ENCODE measurements around the gene PHACTR3. TPM values are rescaled to one million over a fixed set of nuclear protein-coding genes. Genes with fewer than 3 reads are reported as not detected.

PHACTR3 gene
- total RNA-seq, 1 experiment from 2014 or later, result not detected

DNA sequence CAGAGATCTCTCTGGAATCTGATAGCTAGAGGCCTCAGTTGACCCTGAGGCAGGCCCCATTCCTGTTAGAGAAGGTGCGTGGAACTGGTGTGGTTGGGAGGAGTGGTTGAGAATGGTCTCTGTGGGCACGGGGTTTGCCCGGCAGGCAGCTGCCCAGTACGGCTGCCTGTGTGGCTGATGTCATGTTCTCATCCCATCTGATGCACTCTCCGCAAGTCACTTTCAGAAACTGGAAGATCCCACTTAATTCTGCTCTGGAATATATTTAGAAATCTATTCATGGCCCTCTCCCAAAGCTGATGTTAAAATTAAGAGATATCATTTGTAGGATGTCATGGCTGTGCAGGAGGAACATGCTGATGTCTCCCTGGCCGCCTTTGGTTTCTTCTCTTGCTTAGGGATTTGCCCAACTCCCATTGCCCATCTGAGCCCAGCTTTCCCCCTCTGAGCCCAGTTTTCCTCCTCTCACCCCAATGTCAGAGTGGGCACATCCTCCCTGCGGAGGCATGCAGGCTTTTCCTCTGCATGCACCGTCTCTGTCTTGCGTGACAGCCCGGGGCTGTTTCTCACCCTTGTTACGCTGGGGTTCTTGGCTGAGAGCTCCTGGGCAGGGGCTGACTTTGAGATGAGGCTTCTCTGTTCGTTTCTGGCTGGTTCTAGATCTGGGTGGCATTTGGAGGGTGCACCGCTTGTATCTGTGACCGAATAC is 21.0 kb downstream of the PHACTR3 start:
- DNase-seq (ENCODE audit: low read depth, low spot score) (no peak), ATAC-seq (no peak)
- no peaks in the 10 kb centered on the region for H3K9me3 ChIP-seq (ENCODE audit: control insufficient read depth in 1 of 2, insufficient read depth in 1 of 2, low read depth in 1 of 2, low read length in 2 of 2)

More for the DNA sequence above, 21.0 kb downstream of the PHACTR3 start:
- H3K36me3 ChIP-seq (ENCODE audit: control insufficient read depth in 1 of 2, insufficient read depth in 2 of 2, low read length in 2 of 2), result no peaks in the 10 kb centered on the region
- H4K20me1 ChIP-seq (ENCODE audit: insufficient read depth), result no peaks in the 10 kb centered on the region
- ChIA-PET CTCF (no interaction called here), RAD21 (ENCODE audit: low non-redundant PET in 1 of 2, low total read pairs in 2 of 2, uncharacterized antibody in 2 of 2, unreplicated experiment in 2 of 2) (no interaction called here), POLR2A (no interaction called here)
- no peak overlapping the region for H3K4me2 ChIP-seq (ENCODE audit: low read length)
- no peak overlapping the region for H3K27ac ChIP-seq (ENCODE audit: low read depth, low read length)
- no peaks in the 10 kb centered on the region for H3K9me2 ChIP-seq (ENCODE audit: insufficient read depth)
- H3K9ac ChIP-seq (ENCODE audit: low read length), result no peak overlapping the region
- TF ChIP-seq, protein P1, sequence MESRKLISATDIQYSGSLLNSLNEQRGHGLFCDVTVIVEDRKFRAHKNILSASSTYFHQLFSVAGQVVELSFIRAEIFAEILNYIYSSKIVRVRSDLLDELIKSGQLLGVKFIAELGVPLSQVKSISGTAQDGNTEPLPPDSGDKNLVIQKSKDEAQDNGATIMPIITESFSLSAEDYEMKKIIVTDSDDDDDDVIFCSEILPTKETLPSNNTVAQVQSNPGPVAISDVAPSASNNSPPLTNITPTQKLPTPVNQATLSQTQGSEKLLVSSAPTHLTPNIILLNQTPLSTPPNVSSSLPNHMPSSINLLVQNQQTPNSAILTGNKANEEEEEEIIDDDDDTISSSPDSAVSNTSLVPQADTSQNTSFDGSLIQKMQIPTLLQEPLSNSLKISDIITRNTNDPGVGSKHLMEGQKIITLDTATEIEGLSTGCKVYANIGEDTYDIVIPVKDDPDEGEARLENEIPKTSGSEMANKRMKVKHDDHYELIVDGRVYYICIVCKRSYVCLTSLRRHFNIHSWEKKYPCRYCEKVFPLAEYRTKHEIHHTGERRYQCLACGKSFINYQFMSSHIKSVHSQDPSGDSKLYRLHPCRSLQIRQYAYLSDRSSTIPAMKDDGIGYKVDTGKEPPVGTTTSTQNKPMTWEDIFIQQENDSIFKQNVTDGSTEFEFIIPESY (IDR thresholded peaks at IDR 0.05; ENCODE audit: extremely low read depth, insufficient replicate concordance, low read length), result no peak
- TF ChIP-seq REST (IDR thresholded peaks at IDR 0.05; ENCODE audit: low read depth), result no peak
- no peak for TF ChIP-seq EZH2 (IDR thresholded peaks at IDR 0.05)
- TF ChIP-seq POLR2AphosphoS5 (IDR thresholded peaks at IDR 0.05; ENCODE audit: low read depth, low read length), result no peak
- TF ChIP-seq RAD21 (IDR thresholded peaks at IDR 0.05; ENCODE audit: low read depth), result no peak
- no peak for TF ChIP-seq CEBPB (IDR thresholded peaks at IDR 0.05; ENCODE audit: low read depth)
- no peak overlapping the region for H3K4me3 ChIP-seq (replicated peaks in 1 of 2; ENCODE audit: low read depth in 1 of 2, low read length in 2 of 2)
- H3K79me2 ChIP-seq (ENCODE audit: insufficient read depth, low read length), result no peaks in the 10 kb centered on the region
- intact Hi-C loops (cut with micrococcal nuclease), result no loop called here
- no peak overlapping the region for H2AFZ ChIP-seq (ENCODE audit: low read depth, low read length, poor library complexity, severe bottlenecking)
- no peaks in the 10 kb centered on the region for H3K4me1 ChIP-seq (ENCODE audit: control insufficient read depth in 1 of 2, insufficient read depth in 2 of 2, low read length in 2 of 2)
- peaks cover 36% of the 10 kb centered on the region for H3K27me3 ChIP-seq (ENCODE audit: insufficient read depth, low read length)
- BruUV-seq (replicated peaks), result no TSS peak

All from HCT116 (cell line).